Stimulated activated naive CD4-positive, alpha-beta T cell (primary cell): Measurements from ENCODE around the gene PKIG.
"Not testable (repeated sequence)": the region's sequence is repeated elsewhere in the genome, so short reads cannot be mapped to it uniquely, and the experiment has no call there.

ENCODE experiments used
- DNase-seq, 6 experiments: peaks; one replicate each; lab custom pipeline; 2025; lab: John Stamatoyannopoulos, UW

The PKIG gene

DNA sequence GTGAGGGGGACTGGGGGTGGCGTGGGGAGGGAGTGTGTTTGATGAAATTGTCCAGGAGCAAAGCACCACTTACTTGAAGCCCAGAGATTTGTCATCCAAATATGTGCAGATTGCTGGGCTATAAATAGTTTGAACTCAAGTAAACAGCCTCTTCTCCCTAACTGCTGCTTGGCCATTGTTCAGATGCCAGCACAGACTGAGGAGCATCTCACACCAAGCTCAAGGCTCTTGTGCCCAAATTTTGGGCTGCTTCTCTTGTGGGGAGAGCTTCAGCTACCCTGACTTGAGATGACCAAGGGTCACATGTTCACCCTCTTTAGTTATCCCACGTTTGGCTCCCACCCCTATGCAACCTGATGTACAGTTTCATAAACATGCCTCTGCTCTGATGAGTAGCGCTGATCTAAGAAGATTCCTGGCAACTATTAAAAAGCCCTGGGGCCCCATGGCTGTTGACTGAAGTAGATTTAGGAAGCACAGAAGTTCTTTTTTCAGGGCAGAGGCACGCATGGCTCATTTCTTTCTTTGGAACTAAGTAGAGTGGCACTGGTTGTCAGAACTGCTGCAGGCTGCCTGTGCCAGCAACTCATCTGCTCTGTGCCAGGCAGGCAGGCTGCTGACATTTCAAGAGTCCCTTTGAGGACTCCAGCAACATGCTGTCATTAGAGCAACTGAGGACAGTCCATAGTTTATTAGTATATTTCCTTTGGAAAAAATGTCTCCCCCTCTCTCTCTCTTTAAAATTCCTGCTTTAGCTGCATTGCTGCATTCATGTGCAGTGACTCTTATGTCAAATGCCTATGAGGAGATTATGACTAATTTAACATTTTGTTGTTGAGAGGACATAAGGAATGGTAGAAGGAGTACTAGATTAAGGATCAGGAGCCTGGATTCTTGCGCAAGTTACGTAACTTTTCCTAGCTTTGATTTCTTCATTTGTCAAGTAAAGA is 9.6 kb upstream of the PKIG start:
- DNase-seq, result no peak

DNA sequence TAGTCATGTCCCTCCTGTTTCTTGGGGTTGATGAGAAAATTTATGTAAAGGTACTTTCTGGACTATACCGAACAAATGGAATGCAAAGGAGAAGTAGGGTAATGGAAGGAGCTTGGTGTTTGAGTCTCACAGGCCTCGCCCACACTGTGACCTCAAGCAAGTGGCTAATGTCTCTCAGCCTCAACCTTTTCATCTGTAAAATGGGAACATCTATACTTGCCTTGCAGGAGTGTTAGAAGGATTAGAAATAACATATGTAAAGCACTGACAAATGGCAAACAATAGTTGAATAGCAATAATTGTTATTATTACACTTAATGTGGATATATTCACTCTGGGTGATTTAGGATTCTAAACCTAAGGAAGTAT is 8.9 kb upstream of the PKIG start:
- DNase-seq, result no peak

DNA sequence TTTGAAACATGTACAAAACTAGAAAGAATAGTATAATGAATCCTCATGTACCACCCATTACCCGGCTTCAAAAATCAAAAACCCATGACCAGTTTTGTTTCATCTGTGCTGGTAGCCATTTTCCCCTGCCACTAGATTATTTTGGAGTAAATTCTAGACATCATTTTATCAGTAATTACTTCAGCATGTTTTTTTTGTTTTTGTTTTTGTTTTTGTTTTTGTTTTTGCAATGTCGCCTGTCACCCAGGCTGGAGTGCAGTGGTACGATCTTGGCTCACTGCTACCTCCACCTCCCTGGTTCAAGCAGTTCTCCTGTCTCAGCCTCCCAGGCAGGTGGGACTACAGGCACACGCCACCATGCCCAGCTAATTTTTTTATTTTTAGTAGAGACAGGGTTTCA is 8.0 kb upstream of the PKIG start:
- no peak for DNase-seq

DNA sequence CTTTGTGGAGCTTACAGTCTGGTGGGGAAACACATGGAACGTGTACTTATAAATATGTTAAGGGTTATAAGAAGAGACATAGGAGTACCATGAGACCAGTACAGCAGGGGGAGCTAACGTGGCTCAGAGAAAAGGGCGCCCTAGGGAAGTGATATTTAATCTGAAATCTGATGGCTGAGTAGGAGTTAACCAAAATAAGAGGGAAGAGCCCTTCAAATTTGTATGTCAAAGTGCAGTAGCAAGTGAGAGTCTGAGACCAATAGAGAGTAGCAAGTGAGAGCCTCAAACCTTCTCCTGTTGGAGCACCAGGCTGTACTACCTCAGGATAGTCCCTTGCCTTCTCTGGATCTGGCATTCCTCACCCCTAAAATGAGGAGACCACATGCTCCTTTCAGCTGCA is 6.1 kb upstream of the PKIG start:
- peak in 1 of 6 experiments; percentile 7 for DNase-seq

DNA sequence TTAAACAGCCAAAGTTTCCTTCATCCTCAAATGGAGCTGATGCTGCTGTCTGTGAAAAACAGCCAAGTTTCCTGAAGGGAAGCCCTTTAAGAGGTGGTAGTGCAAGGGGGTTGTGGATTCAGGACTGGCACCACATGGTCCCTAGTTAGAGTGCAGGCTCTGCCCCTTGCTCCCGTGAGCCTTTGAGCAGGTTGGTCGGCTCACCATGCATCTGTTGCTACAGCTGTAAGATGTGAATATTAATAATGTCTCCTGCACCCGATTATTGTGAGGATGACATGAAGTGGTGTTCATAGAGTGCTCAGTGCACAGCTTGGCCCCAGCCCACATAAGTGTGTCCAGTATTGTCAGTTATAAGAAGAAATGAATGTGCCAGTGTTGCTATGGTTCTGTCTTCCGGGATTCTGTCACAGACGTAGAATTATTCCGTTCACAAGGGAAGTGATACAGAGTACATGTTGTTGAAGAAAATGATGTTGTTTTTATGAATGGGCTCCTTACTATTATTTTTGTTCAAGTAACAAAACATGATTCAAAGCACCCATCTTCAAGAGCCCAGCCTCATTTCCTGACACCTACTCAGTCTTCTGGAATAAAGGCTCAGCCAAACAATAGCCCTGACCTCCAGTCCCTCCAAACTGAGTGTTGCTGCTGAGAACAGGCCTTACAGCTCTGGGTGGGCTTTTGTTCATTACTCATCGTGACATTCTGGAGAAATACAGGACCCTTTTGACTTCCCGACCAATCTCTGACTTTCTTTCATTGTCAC is 2.9 kb upstream of the PKIG start:
- no peak for DNase-seq

DNA sequence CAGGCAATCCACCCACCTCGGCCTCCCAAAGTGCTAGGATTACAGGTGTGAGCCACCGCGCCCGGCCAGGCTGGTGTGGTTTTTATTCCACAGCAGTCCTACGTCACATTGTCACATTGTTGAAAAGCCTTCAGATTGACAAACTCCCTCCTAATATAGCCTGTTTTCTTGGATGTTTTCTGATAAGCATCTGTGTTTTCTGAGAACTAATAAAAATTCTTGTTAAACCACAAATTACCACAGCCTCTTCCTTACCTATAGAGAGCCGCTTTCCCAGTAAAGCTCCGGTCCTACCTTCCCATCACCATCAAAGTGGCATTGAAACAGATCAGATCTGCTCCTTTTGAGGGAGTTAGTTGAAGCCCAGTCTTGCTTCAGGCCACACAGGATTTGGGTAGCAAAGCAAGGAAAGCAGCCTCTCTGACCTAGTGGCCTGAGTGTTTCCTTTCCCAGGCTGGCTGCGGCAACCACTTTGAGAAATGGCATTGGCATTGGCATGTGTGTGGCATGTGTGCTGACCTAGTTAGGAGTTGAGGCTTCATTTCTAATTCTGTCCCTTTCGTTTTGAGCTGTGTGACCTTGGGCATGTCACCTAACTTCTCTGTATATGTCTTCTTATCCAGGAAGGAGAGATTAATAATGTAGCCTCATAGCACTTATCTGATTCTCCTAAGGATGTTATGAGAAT is 1.7 kb upstream of the PKIG start:
- DNase-seq, result no peak

DNA sequence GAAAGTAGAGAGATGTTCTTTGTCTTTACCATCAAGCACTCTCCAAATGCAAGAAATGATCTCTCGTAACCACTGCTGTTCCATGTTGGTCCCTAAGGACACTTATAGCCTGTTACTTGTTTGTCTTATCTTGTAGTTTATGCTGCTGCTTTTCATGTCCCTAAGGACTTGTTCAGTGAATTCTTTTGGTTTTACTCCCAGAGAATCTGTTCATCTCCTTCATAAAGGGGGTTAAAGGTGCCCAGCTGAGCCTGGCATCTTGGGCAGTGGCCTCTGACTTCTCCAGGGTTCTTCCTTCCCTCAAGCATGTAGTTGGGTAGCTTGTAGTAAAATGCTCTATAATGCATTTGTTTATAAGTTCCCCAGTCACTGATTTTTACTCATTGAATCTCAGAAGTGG is 864 bp upstream of the PKIG start:
- no peak for DNase-seq

DNA sequence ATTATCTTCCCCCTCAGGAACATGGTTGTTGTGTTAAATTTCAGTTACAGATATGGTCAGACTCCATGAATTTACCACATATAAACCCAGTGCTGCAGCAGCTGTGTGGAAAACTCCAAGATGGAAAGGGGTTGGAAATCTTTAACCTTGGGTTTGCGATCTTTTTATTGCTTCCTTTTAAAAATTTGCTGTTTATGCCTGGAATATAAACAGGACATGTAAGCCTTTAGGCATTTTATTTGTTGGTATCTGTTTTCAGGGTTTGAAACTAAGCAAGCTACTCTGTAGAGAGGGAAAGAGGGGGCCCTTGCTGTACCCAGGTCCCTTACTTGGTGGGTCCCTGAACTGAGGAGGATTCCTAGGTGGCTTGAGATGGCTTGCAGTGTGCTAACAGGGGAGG is 778 bp downstream of the PKIG start:
- DNase-seq, result no peak

DNA sequence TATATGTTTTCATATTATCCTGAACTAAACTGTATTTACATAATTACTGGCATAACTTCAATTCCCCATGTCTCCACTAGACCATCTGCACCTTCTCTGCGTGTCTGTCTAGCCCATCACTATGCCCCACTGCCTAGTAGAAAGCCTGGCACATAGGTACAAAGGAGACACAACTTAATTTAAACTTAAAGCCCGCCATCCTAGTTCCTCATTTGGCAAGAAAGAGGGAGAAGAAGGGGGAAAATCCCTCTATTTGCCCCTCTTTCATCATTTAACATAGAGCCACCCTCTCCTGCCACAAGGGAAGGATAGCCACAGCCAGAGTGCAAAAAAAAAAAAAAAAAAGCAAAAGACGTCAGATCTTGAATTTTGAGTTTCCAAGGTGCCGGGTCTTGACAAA is 1.8 kb downstream of the PKIG start:
- DNase-seq, result no peak

DNA sequence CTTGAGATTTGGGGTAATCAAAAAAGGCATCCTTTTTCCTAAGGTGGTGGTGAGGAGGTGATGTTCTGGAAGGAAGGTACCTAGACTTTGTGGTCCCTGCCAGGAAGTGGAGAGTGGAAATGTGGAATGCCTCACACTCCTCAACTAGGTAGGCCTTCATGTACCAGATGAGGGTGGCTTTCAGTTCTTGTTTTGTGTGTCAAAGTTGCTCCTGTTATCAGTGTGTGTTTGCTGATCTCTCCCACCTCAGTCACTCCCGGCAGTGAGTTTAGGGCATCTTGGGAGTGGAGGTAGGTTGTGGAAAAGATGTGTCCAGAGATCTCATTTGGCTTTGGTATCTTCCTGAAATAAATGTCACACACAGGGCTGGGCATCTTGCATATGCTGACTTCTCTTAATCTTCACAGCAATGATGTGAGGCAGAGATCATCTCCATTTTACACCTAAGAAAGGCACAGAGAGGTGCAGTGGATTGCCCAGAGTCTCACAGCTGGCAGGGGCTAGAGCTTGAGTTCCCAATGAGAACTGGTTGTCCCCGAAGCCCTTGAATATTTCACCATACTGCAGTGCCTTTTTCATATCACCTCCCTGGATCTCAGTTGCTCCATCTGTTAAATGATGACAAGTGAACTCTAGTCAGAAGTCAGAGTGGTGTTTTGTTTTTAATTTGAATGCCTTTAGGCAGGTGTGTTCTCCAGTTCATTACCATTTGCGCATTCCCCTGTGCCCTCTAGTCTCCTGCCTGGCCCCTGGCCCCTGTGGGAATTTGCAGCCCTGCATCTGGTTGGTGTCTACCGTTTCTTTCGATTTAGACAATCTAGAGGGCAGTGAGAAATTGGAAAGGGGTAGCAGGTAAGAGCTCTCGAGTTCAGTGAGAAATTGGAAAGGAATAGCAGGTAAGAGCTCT is 2.9 kb downstream of the PKIG start:
- no peak for DNase-seq

DNA sequence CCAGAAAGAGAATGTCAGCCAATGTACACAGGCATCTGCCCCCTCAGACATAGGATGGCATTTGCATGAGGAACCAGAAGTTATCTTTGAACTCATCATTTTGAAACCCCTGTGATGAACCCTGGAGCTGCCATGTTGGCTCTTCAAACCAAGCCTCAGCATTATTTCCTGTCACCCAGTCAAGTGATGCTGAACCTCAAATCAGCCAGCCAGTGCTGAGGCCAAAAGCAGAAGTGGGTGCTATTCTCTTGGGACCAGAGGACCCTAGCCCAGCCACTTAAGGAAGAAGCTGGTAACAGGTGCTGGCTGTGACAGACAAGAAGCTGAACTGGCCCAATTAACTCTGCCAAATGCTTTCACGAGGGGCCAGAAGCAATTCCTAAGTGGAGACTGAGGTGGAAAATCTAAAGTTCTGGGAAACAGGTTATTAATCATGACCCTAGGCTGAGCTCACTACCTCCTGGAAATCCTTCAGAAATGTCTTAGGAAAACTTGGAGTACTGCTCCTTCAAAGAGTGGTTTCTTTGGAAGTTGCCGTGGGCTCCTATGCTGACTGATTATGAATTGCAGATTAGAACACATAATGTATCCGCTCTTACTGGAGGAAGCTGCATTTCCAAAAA is 4.0 kb downstream of the PKIG start:
- no peak for DNase-seq

DNA sequence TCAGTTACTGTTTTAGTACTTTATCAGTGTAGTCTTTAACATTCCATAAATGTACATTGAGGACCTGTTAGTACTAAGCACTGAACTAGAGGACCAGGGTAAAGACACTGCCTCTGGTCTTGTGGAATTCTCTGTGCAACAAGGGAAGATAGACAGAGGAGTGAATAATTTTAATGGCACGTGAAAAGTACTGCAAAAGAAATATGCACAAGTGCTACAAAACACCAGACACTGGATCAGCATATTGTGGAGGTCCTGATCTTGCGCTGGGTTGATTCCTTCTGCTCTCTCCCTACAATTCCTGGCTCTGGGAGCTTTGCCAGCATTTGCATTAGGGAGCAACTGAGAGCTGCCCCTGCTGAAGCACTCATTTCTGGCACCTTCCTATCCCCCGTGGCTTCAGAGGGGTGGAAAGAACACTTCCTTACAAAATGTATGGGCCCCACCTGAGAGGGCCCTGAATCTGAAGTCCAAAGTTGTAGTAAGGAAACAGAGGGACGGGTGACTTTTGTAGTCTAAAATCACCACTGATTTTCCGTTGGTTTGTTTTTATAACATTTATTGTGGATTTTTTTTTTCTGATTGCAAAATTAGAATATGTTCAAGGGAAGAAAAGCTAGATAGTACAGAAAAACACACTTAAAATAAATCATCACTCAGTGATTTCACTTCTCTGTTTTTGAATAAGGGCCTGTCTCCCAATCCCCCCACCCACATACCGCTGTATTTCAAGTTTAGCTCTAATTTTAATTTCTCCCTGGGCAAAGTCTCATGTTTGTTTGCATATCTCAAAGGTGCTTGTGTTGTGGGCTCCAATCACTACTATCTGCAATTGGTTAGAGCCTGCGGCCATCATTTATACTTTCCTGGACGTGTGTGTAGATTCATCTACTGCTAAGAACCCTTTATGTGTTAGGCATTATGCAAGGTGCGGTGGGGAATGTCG is 4.9 kb downstream of the PKIG start:
- no peak for DNase-seq

DNA sequence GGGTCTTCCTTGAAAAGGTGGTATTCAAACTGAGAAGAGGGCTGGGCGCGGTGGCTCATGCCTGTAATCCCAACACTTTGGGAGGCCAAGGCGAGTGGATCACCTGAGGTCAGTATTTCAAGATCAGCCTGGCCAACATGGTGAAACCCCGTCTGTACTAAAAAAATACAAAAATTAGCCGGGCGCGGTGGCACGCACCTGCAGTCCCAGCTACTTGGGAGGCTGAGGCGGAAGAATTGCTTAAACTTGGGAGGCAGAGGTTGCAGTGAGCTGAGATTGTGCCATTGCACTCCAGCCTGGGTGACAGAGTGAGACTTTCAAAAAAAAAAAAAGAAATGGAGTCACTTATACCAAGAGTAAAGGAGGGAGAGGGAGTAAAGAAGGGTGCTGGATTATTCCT is 5.9 kb downstream of the PKIG start:
- not testable (repeated sequence) for DNase-seq

DNA sequence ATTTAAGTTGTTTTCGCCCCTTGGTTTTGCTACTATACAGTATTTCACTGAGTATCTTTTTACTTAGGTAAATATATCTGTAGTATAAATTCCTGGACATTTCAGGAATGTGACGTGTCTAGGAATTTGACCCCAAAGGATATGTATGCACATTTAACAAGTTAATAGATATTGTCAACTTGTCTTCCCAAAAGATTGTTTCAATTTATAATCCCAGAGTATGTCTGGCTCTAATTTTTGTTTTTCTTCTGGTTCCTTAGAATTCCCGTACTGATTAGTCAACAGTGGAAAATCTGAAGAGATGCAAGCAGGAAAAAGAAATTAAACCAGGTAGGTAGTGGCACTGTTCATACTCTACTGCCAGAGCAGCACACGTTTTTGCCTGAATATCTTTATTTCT is 7.2 kb downstream of the PKIG start:
- DNase-seq, result no peak

DNA sequence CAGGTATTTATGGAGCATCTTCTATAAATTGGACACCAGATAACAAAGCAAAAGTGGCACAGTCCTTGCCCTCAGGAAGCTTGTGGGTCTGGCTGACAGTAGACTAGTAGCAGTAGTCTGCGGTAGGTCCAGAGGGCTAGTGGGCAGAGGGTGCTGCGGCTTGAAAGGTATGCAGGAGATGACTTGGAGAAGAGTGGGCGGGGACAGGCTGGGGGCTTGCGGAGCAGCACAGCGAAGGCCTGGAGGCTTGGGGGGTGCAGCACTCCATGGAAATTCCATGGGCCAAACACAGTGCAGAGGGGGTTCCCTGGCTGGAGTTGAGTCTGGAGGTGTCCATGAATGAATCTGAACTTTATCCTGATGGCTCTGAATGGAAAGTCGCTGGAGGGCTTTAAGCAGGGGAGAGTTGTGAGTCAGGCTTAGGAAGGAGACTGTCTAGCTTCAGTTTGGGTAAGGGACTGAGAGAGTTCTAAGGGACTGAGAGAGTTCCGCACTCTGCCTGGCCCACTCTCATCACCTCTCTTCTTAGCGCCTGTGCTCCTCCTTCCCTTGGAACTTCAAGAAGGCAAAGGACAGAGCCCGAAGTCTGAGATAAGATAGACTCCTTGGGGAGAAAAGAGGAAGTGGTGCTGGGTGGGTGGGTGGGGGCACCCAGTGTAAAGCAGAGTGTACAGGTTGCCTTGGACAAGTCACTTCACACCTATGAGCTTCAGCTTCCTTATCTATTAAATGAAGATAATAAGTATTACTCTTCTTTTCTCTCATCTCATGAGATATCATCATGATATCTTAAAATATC is 8.8 kb downstream of the PKIG start:
- no peak for DNase-seq

DNA sequence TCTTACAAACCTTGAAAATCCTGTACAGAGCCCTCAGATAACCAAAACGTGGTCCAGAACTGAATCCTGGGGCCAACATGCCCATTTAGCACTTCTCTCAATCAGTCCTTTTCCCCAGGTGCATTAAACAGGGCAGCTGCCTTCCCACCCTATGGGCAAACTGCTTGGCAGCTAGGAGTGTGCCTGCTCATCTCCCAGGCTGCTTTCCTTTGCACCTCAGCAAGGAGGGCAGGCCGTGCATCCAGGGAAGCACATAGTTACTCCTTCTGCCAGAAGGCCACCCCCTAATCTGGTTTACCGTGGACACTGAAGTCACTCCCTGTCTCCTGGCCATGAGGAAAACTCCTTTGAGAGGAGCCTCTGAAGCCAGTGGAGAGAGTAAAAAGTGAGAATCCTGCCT is 10.0 kb downstream of the PKIG start:
- DNase-seq, result no peak

DNA sequence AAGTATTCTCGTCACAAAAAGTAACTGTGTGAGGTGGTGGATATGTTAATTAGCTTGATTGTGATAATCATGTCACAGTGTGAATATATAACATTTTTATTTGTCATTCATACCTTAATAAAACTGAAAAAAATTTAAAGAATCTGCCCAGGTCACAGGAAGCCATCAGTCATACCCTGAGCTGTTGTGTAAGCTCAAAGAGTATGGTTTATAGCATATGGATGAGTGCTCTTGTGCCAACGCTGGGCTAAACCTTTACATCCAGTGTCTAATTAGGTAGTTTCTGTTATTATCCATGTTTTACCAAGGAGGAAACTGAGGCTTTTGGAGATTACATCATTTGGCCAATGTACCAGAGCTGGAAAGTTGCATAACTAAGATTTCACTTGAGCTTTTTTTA is 11.4 kb downstream of the PKIG start:
- no peak for DNase-seq

DNA sequence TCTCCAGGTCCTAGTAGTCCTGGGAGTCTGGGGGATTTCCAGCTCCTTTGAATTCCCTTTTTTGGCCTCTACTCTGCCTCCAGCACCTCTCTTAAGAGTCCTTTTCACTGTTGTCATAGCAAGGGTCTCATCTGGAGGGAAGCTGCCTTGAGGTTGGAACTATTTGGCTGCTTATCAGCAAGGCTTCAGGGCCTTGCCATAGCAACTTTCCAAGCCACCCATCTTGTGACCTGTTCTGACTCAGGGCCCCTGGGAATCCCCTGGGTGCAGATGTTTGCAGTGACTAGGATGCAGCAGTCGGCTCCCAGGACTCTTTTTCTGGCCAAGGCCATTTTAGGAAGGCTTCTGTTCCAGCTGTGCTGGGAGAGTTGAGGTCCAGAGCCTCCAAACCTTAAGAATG is 12.4 kb downstream of the PKIG start:
- DNase-seq, result no peak

DNA sequence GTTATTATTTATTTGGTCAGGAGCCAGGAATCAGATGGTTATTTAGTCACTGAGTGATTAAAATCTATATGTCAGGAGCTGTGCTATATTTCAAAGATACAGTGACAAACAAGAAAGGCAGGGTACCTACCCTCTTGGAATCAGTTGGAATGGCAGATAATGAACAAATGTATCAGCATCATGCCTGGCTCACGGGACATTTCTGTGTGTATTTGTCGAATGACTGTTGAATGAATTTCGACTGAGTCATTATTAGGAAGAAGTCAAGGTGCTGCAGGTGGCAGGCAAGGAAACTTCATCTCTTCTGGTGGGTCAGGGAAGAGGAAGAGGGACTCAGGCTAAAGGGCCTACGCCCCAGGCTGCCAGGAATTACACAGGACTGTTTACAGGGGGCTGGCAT is 13.6 kb downstream of the PKIG start:
- no peak for DNase-seq
